Measurements from ENCODE around the gene TBX6. TPM values are rescaled to one million over a fixed set of nuclear protein-coding genes. Genes with fewer than 3 reads are reported as not detected.
A peak's percentile ranks its signal among the peaks of the same experiment; 100 is the strongest.

Gene TBX6
- total and polyA plus RNA-seq, 5 donors from 2014 or later: 0.29 to 0.42 TPM; not detected in 3

DNA sequence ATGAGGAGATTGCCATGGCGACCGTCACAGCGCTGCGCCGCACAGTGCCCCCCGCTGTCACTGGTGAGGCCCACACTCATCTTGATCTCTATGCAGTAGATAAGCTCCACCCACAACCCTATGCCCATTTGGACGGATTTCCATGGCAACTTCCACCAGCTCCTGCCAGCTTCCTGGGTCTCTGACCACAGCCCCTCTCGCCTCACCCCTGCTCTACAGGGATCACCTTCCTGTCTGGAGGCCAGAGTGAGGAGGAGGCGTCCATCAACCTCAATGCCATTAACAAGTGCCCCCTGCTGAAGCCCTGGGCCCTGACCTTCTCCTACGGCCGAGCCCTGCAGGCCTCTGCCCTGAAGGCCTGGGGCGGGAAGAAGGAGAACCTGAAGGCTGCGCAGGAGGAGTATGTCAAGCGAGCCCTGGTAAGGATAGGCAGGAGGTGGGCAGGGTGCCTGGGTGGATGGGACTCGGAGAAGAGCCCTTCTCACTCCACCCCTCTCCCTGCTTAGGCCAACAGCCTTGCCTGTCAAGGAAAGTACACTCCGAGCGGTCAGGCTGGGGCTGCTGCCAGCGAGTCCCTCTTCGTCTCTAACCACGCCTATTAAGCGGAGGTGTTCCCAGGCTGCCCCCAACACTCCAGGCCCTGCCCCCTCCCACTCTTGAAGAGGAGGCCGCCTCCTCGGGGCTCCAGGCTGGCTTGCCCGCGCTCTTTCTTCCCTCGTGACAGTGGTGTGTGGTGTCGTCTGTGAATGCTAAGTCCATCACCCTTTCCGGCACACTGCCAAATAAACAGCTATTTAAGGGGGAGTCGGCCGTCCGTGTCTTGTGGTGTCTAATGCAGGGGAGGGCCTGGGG is 21.9 kb downstream of the TBX6 start:
- Mint-ChIP-seq H3K4me3 (peak overlapping the region; percentile 15 to 73 (median 37)), H3K36me3 (peaks cover 20% of the 10 kb centered on the region), H3K4me1 (peaks cover 8 to 46% (median 23%) of the 10 kb centered on the region in 4 donors), H3K27ac (no peak overlapping the region), H3K9me3 (no peaks in the 10 kb centered on the region), H3K27me3 (peaks cover 4% of the 10 kb centered on the region)
- DNase-seq (no peak), ATAC-seq (ENCODE audit: low read depth in 2 of 2) (no peak)
- H3K4me1 ChIP-seq (ENCODE audit: control insufficient read depth, insufficient read depth, low read length, poor library complexity, severe bottlenecking): peaks cover 40% of the 10 kb centered on the region
- peaks cover 44% of the 10 kb centered on the region for H3K36me3 ChIP-seq (ENCODE audit: control insufficient read depth, insufficient read depth, low read length)
- H3K4me3 ChIP-seq (ENCODE audit: low read depth, low read length): no peak overlapping the region
- no peak overlapping the region for H3K27ac ChIP-seq (ENCODE audit: insufficient read depth, low read length, poor library complexity, severe bottlenecking)
- H3K9me3 ChIP-seq (ENCODE audit: control insufficient read depth in 2 of 2, low read length in 2 of 2): no peaks in the 10 kb centered on the region
- H3K27me3 ChIP-seq (ENCODE audit: control insufficient read depth, insufficient read depth, low read length): no peaks in the 10 kb centered on the region

DNA sequence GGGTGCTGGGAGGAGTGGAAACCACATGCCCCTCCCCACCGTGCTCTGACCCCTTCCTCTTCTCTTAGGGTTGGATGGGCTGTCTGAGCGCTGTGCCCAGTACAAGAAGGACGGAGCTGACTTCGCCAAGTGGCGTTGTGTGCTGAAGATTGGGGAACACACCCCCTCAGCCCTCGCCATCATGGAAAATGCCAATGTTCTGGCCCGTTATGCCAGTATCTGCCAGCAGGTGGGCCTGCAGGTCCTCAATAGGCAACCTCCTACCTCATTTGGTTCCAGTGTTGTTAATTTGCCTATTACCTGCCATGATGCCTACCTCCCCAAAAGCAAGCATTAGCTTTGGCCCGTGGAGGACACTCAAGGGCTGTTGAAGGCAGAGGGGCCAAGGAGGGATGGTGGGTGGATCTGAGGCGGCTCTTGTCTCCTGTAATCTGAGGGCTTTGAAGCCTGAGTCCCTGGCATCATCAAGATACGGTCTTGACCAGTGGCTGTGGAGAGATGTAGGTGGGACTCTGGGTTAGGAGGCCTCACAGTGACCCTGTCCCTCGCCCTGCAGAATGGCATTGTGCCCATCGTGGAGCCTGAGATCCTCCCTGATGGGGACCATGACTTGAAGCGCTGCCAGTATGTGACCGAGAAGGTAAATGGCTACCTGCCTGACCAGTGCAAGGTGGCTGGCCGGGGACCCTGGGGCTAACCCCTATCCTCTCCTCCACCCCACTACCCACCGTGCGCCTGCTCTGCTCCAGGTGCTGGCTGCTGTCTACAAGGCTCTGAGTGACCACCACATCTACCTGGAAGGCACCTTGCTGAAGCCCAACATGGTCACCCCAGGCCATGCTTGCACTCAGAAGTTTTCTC is 22.7 kb downstream of the TBX6 start:
- Histone ChIP-seq H3K27me3 (ENCODE audit: control insufficient read depth, insufficient read depth, low read length) (no peaks in the 10 kb centered on the region), H3K4me1 (ENCODE audit: control insufficient read depth, insufficient read depth, low read length, poor library complexity, severe bottlenecking) (peaks cover 45% of the 10 kb centered on the region), H3K27ac (ENCODE audit: insufficient read depth, low read length, poor library complexity, severe bottlenecking) (peak overlapping the region; percentile 93), H3K4me3 (ENCODE audit: low read depth, low read length) (no peak overlapping the region), H3K36me3 (ENCODE audit: control insufficient read depth, insufficient read depth, low read length) (peaks cover 44% of the 10 kb centered on the region), H3K9me3 (ENCODE audit: control insufficient read depth in 2 of 2, low read length in 2 of 2) (no peaks in the 10 kb centered on the region)
- Mint-ChIP-seq H3K27me3 (peaks cover 6% of the 10 kb centered on the region), H3K9me3 (no peaks in the 10 kb centered on the region), H3K27ac (peak overlapping the region; percentile 77 to 88 (median 80)), H3K4me1 (peaks cover 8 to 45% (median 23%) of the 10 kb centered on the region in 4 donors), H3K4me3 (peak overlapping the region; percentile 78 to 98 (median 88)), H3K36me3 (peaks cover 20% of the 10 kb centered on the region)
- ATAC-seq (ENCODE audit: low read depth in 2 of 2) (no peak), DNase-seq (peak; percentile 47 to 72 (median 67))

DNA sequence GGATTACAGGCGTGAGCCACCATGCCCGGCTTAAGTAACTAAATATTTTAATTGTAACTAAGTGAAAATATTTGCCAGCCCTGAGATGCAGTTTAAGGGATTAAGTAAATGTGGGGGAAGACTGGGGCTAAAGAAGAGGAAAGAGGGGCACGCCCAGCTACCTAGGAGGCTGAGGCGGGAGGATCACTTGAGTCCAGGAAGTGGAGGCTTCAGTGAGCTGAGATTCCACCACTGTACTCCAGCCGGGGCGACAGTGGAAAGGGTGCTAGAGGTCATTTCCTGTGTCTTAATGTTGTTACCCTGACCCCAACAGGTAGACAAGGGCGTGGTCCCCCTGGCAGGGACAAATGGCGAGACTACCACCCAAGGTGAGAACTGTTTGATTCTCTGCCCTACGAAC is 23.4 kb downstream of the TBX6 start:
- DNase-seq: no peak
- peaks cover 44% of the 10 kb centered on the region for H3K36me3 ChIP-seq (ENCODE audit: control insufficient read depth, insufficient read depth, low read length)
- peak overlapping the region; percentile 78 to 98 (median 88) for H3K4me3 Mint-ChIP-seq
- H3K9me3 Mint-ChIP-seq: no peaks in the 10 kb centered on the region
- no peak overlapping the region for H3K4me3 ChIP-seq (ENCODE audit: low read depth, low read length)
- no peaks in the 10 kb centered on the region for H3K9me3 ChIP-seq (ENCODE audit: control insufficient read depth in 2 of 2, low read length in 2 of 2)
- peak overlapping the region; percentile 77 to 88 (median 80) for H3K27ac Mint-ChIP-seq
- H3K36me3 Mint-ChIP-seq: peaks cover 20% of the 10 kb centered on the region
- peaks cover 8 to 51% (median 26%) of the 10 kb centered on the region in 4 donors for H3K4me1 Mint-ChIP-seq
- peaks cover 8% of the 10 kb centered on the region for H3K27me3 Mint-ChIP-seq
- H3K27me3 ChIP-seq (ENCODE audit: control insufficient read depth, insufficient read depth, low read length): no peaks in the 10 kb centered on the region
- peaks cover 51% of the 10 kb centered on the region for H3K4me1 ChIP-seq (ENCODE audit: control insufficient read depth, insufficient read depth, low read length, poor library complexity, severe bottlenecking)
- no peak for ATAC-seq (ENCODE audit: low read depth in 2 of 2)
- peak overlapping the region; percentile 93 for H3K27ac ChIP-seq (ENCODE audit: insufficient read depth, low read length, poor library complexity, severe bottlenecking)

DNA sequence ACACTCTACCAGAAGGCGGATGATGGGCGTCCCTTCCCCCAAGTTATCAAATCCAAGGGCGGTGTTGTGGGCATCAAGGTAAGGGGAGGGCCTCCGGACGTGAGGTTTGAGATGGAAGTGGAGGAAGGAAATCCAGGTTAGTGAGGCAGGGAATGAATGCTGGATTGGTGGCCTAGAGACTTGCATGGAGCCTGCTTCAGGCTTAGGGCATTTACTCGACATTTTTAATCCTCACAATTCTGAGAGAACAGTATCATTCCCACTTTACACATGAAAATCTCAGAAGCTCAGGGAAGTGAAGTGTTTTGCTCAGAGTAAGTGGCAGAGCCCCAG is 24.2 kb downstream of the TBX6 start:
- ATAC-seq (ENCODE audit: low read depth in 2 of 2): no peak
- peaks cover 8 to 54% (median 27%) of the 10 kb centered on the region in 4 donors for H3K4me1 Mint-ChIP-seq

DNA sequence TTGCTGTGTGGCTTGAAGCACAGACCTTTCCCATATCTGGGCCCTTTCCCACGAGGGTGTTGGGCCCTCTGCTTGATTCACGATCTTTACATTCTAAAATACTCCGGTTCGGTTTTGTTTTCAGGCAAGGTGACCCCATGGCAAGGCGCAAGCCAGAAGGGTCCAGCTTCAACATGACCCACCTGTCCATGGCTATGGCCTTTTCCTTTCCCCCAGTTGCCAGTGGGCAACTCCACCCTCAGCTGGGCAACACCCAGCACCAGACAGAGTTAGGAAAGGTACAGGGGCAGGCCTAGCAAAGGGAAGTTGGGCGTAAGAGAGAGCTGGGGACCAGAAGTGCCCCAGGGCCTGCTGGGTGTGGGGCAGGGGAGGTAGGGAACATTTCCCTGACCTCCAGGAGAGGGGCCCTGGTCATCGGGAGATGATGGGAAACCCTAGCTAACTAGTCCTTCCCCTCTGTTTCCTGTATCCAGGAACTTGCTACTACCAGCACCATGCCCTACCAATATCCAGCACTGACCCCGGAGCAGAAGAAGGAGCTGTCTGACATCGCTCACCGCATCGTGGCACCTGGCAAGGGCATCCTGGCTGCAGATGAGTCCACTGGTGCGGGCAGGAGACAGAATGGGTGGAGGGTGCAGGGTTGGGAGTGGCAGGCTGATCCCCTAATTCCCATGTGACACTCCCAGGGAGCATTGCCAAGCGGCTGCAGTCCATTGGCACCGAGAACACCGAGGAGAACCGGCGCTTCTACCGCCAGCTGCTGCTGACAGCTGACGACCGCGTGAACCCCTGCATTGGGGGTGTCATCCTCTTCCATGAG is 24.8 kb downstream of the TBX6 start:
- H3K9me3 ChIP-seq (ENCODE audit: control insufficient read depth in 2 of 2, low read length in 2 of 2): no peaks in the 10 kb centered on the region
- H3K27me3 ChIP-seq (ENCODE audit: control insufficient read depth, insufficient read depth, low read length): no peaks in the 10 kb centered on the region
- peaks cover 8 to 52% (median 24%) of the 10 kb centered on the region in 4 donors for H3K4me1 Mint-ChIP-seq
- ATAC-seq (ENCODE audit: low read depth in 2 of 2) (no peak), DNase-seq (no peak)
- H3K27me3 Mint-ChIP-seq: peaks cover 8% of the 10 kb centered on the region
- H3K36me3 ChIP-seq (ENCODE audit: control insufficient read depth, insufficient read depth, low read length): peaks cover 44% of the 10 kb centered on the region
- H3K9me3 Mint-ChIP-seq: no peaks in the 10 kb centered on the region
- peak overlapping the region; percentile 93 for H3K27ac ChIP-seq (ENCODE audit: insufficient read depth, low read length, poor library complexity, severe bottlenecking)
- peak overlapping the region; percentile 95 to 96 (median 95) for H3K27ac Mint-ChIP-seq
- H3K4me3 Mint-ChIP-seq: peak overlapping the region; percentile 96 to 100 (median 100)
- H3K4me1 ChIP-seq (ENCODE audit: control insufficient read depth, insufficient read depth, low read length, poor library complexity, severe bottlenecking): peaks cover 53% of the 10 kb centered on the region
- peaks cover 17% of the 10 kb centered on the region for H3K36me3 Mint-ChIP-seq
- H3K4me3 ChIP-seq (ENCODE audit: low read depth, low read length): peak overlapping the region; percentile 82

More for the DNA sequence above, 24.2 kb downstream of the TBX6 start:
- Histone ChIP-seq H3K4me3 (ENCODE audit: low read depth, low read length) (peak overlapping the region; percentile 60), H3K4me1 (ENCODE audit: control insufficient read depth, insufficient read depth, low read length, poor library complexity, severe bottlenecking) (peaks cover 53% of the 10 kb centered on the region), H3K27me3 (ENCODE audit: control insufficient read depth, insufficient read depth, low read length) (no peaks in the 10 kb centered on the region), H3K27ac (ENCODE audit: insufficient read depth, low read length, poor library complexity, severe bottlenecking) (peak overlapping the region; percentile 93), H3K9me3 (ENCODE audit: control insufficient read depth in 2 of 2, low read length in 2 of 2) (no peaks in the 10 kb centered on the region), H3K36me3 (ENCODE audit: control insufficient read depth, insufficient read depth, low read length) (peaks cover 44% of the 10 kb centered on the region)
- peak overlapping the region; percentile 70 to 100 (median 98) for H3K4me3 Mint-ChIP-seq
- H3K36me3 Mint-ChIP-seq: peaks cover 20% of the 10 kb centered on the region
- H3K27ac Mint-ChIP-seq: peak overlapping the region in 2 of 3 donors; percentile 95 to 96
- no peaks in the 10 kb centered on the region for H3K9me3 Mint-ChIP-seq
- no peak for DNase-seq
- H3K27me3 Mint-ChIP-seq: peaks cover 8% of the 10 kb centered on the region

DNA sequence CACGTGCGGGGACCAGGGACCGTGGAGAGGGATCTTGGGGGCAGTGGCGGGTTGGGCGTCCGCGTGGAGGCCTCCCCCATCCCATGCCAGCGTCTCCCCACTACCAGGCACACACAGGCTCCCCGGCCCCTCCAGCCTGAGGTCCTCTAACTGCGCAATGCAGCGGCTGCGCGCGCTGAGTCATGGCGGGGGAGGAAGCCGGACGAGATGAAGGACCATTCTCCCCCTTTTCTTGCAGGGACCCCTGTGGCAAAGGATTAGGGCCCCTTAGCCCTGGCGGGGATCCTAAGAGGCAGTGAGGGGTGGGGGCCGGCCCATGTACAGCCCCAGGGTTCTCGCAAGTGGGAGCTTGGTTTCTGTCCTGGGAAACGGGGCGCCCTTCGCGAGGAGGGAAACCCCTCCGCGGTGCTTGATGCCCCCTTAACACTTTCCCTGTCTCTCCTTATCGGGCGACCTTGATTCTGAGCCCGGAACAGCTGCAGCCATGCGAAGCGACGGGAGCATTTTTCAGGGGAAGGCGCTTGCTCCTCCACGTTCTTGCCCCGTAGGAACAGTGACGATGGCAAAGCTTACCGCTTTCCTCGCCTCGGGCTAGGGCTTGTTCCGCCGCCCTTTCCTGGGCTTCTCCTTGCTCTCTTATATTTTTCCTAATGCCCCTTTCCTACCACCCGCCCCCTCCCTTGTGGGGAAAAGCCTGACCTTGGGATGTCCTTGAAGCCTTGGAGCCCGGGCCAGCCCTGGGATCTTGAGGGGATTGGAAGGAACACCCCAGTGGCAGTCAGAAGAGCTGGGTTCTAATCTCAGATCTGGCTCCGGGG is 25.6 kb downstream of the TBX6 start:
- no peaks in the 10 kb centered on the region for H3K9me3 Mint-ChIP-seq
- H3K27me3 Mint-ChIP-seq: peaks cover 8% of the 10 kb centered on the region
- H3K4me3 ChIP-seq (ENCODE audit: low read depth, low read length): peak overlapping the region; percentile 82
- peak overlapping the region; percentile 96 to 100 (median 100) for H3K4me3 Mint-ChIP-seq
- ATAC-seq (ENCODE audit: low read depth in 2 of 2) (no peak), DNase-seq (no peak)
- H3K4me1 ChIP-seq (ENCODE audit: control insufficient read depth, insufficient read depth, low read length, poor library complexity, severe bottlenecking): peaks cover 53% of the 10 kb centered on the region
- H3K4me1 Mint-ChIP-seq: peaks cover 8 to 48% (median 24%) of the 10 kb centered on the region in 4 donors
- H3K27ac Mint-ChIP-seq: peak overlapping the region; percentile 95 to 96 (median 95)
- H3K27me3 ChIP-seq (ENCODE audit: control insufficient read depth, insufficient read depth, low read length): no peaks in the 10 kb centered on the region
- H3K9me3 ChIP-seq (ENCODE audit: control insufficient read depth in 2 of 2, low read length in 2 of 2): no peaks in the 10 kb centered on the region
- peaks cover 39% of the 10 kb centered on the region for H3K36me3 ChIP-seq (ENCODE audit: control insufficient read depth, insufficient read depth, low read length)
- peak overlapping the region; percentile 93 for H3K27ac ChIP-seq (ENCODE audit: insufficient read depth, low read length, poor library complexity, severe bottlenecking)
- peaks cover 16% of the 10 kb centered on the region for H3K36me3 Mint-ChIP-seq
